ENCODE measurements around the gene AKT3. TPM values are rescaled to one million over a fixed set of nuclear protein-coding genes. Genes with fewer than 3 reads are reported as not detected.

Gene AKT3
- total RNA-seq, 2 experiments from 2014 or later = 80.4 to 88.5 TPM

DNA sequence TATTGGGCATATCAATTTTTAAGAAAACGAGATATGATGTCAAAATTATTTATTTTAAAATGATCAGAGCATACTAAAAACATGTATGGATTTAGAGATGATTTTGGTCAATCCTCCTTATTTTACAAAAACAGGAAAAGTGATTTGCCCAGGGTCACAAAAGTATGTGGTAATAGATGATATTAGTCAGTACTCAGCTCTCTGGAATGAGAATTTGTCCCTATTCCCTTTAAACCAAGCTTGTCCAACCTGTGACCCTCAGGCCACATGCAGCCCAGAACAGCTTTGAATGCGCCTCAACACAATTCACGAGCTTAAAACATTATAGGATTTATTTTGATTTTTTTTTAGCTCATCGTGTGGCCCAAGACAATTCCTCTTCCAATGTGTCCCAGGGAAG, 104.7 kb downstream of the AKT3 start:
- no peaks in the 10 kb centered on the region for H3K36me3 ChIP-seq (ENCODE audit: insufficient read depth, low read length)
- no peak overlapping the region for H3K27ac ChIP-seq (ENCODE audit: low read depth in 1 of 2, low read length in 2 of 2)
- Mint-ChIP-seq H3K27me3 (no peaks in the 10 kb centered on the region), H3K36me3 (ENCODE audit: low read depth) (peaks cover 12% of the 10 kb centered on the region), H3K4me3 (no peak overlapping the region), H3K4me1 (ENCODE audit: low read depth) (peaks cover 44% of the 10 kb centered on the region), H3K27ac (no peak overlapping the region), H3K9me3 (no peaks in the 10 kb centered on the region)
- TF ChIP-seq, protein P1, sequence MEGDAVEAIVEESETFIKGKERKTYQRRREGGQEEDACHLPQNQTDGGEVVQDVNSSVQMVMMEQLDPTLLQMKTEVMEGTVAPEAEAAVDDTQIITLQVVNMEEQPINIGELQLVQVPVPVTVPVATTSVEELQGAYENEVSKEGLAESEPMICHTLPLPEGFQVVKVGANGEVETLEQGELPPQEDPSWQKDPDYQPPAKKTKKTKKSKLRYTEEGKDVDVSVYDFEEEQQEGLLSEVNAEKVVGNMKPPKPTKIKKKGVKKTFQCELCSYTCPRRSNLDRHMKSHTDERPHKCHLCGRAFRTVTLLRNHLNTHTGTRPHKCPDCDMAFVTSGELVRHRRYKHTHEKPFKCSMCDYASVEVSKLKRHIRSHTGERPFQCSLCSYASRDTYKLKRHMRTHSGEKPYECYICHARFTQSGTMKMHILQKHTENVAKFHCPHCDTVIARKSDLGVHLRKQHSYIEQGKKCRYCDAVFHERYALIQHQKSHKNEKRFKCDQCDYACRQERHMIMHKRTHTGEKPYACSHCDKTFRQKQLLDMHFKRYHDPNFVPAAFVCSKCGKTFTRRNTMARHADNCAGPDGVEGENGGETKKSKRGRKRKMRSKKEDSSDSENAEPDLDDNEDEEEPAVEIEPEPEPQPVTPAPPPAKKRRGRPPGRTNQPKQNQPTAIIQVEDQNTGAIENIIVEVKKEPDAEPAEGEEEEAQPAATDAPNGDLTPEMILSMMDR (IDR thresholded peaks at IDR 0.05) = no peak
- DNase-seq (no peak), ATAC-seq (ENCODE audit: poor library complexity) (no peak)
- H3K9me3 ChIP-seq (ENCODE audit: control insufficient read depth in 1 of 2, insufficient read depth in 1 of 2, low read length in 2 of 2) = no peaks in the 10 kb centered on the region
- no peak overlapping the region for H3K4me3 ChIP-seq (ENCODE audit: low read length)
- CTCF ChIA-PET = interaction anchor here (0.9 kb wide), 1 partner anchor 13 kb away, joined by 3 read pairs; no protein-coding TSS in a partner anchor
- intact Hi-C loops (cut with DNase I, micrococcal nuclease) = loop anchor here (5.0 kb wide), 2 partner anchors 38 to 403 kb away; no protein-coding TSS in a partner anchor
- H3K27me3 ChIP-seq (ENCODE audit: control insufficient read depth in 1 of 2, insufficient read depth in 2 of 2, low read length in 2 of 2) = no peaks in the 10 kb centered on the region
- H3K4me1 ChIP-seq (ENCODE audit: insufficient read depth, low read length) = no peaks in the 10 kb centered on the region
- POLR2A ChIA-PET = interaction anchor here (0.9 kb wide), 1 partner anchor 57 kb away, joined by 3 read pairs; no protein-coding TSS in a partner anchor

DNA sequence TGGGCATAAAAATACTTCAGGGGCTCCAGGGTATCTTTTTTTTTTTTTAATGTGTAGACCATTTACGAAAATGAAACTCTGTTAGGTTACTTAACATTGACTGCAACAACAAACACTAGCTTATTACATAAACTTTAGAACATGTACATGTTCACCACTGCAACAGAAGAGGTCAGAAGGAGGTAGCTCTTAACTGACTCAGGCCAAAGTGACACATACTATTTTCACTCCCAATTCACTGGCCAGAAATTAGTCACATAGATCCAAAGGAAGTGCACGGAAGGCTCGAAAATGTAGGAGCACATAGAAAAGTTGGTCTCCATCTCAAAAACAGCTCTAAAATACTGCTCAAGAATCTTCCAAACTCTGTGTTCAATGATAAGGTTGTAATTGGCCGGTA, 107.2 kb downstream of the AKT3 start:
- peaks cover 43% of the 10 kb centered on the region for H3K4me1 Mint-ChIP-seq (ENCODE audit: low read depth)
- no peaks in the 10 kb centered on the region for H3K27me3 Mint-ChIP-seq
- no peaks in the 10 kb centered on the region for H3K4me1 ChIP-seq (ENCODE audit: insufficient read depth, low read length)
- H3K4me3 ChIP-seq (ENCODE audit: low read length) = no peak overlapping the region
- H3K36me3 ChIP-seq (ENCODE audit: insufficient read depth, low read length) = no peaks in the 10 kb centered on the region
- CTCF ChIA-PET = no interaction called here
- H3K27me3 ChIP-seq (ENCODE audit: control insufficient read depth in 1 of 2, insufficient read depth in 2 of 2, low read length in 2 of 2) = no peaks in the 10 kb centered on the region
- H3K27ac ChIP-seq (ENCODE audit: low read depth in 1 of 2, low read length in 2 of 2) = no peak overlapping the region
- no peaks in the 10 kb centered on the region for H3K9me3 ChIP-seq (ENCODE audit: control insufficient read depth in 1 of 2, insufficient read depth in 1 of 2, low read length in 2 of 2)
- DNase-seq = no peak
- TF ChIP-seq, protein P1 (IDR thresholded peaks at IDR 0.05) = no peak
- H3K36me3 Mint-ChIP-seq (ENCODE audit: low read depth) = peaks cover 19% of the 10 kb centered on the region
- no peak overlapping the region for H3K27ac Mint-ChIP-seq
- POLR2A ChIA-PET = no interaction called here
- no peak for ATAC-seq (ENCODE audit: poor library complexity)
- intact Hi-C loops (cut with DNase I, micrococcal nuclease) = no loop called here
- H3K4me3 Mint-ChIP-seq = no peak overlapping the region
- H3K9me3 Mint-ChIP-seq = no peaks in the 10 kb centered on the region

DNA sequence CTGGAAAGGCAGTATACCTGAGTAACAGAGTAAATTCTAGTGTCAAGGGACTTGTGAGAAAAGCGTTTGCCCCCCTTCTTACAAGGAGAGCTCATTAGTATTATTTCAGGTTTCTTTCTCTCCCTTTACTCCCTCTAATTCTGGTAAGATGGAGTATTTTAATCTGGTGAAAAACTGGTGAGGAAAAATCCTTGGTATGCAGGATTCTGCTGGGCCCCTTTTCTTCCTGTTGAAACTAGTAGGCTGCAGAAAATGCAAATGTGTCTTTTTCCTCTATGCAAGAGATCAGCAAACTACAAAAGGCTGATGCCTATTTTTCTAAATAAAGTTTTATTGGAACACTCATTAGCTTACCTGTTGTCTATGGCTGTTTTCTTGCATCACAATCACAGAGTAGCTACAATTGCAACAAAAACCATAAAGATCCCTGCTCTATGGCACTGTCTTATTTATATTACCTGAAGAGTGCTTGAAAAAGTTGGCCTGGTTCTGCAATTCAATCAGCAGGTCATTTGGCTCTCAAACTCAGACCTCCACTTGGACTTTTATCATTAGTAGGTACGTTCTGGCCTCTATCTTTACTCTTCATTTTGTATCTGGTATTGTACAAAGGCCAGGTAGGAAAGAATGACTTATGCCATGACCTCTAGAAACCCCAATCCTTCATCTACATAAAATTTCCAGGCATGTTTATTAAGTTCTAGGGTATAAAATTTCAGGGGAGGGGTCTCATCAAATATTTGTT, 109.6 kb downstream of the AKT3 start:
- CTCF ChIA-PET = interaction anchor here (0.6 to 1.5 kb wide), 2 partner anchors 8 to 1210 kb away, joined by 3 to 6 read pairs; no protein-coding TSS in a partner anchor
- H3K27me3 Mint-ChIP-seq = no peaks in the 10 kb centered on the region
- no peak for DNase-seq
- peaks cover 49% of the 10 kb centered on the region for H3K4me1 Mint-ChIP-seq (ENCODE audit: low read depth)
- Histone ChIP-seq H3K27me3 (ENCODE audit: control insufficient read depth in 1 of 2, insufficient read depth in 2 of 2, low read length in 2 of 2) (no peaks in the 10 kb centered on the region), H3K27ac (ENCODE audit: low read depth in 1 of 2, low read length in 2 of 2) (no peak overlapping the region), H3K4me3 (ENCODE audit: low read length) (no peak overlapping the region), H3K4me1 (ENCODE audit: insufficient read depth, low read length) (no peaks in the 10 kb centered on the region), H3K9me3 (ENCODE audit: control insufficient read depth in 1 of 2, insufficient read depth in 1 of 2, low read length in 2 of 2) (no peaks in the 10 kb centered on the region), H3K36me3 (ENCODE audit: insufficient read depth, low read length) (no peaks in the 10 kb centered on the region)
- no peak for ATAC-seq (ENCODE audit: poor library complexity)
- H3K36me3 Mint-ChIP-seq (ENCODE audit: low read depth) = peaks cover 21% of the 10 kb centered on the region
- intact Hi-C loops (cut with DNase I, micrococcal nuclease) = no loop called here
- POLR2A ChIA-PET = no interaction called here
- TF ChIP-seq, protein P1 (IDR thresholded peaks at IDR 0.05) = no peak
- H3K4me3 Mint-ChIP-seq = no peak overlapping the region
- H3K9me3 Mint-ChIP-seq = no peaks in the 10 kb centered on the region
- H3K27ac Mint-ChIP-seq = no peak overlapping the region
